ENCODE results near the gene CRYGC. TPM values are rescaled to one million over a fixed set of nuclear protein-coding genes. Genes with fewer than 3 reads are reported as not detected.

The CRYGC gene, protein sequence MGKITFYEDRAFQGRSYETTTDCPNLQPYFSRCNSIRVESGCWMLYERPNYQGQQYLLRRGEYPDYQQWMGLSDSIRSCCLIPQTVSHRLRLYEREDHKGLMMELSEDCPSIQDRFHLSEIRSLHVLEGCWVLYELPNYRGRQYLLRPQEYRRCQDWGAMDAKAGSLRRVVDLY
- total RNA-seq, result 1.3 TPM in 1 of 2 replicates, not detected in the other
- polyA plus RNA-seq, result 1.3 TPM in 2 replicates

GRCh38 chr2:208129744-208130711 is at the start of gene CRYGC:
CRYGC (minus strand) TSS chr2:208129828; CDS start chr2:208129792, 36 bp downstream.
- H3K36me3 ChIP-seq (replicated peaks; ENCODE audit: insufficient read depth, low read depth), result no peaks in the 10 kb centered on the region
- TF ChIP-seq EZH2phosphoT487 (IDR thresholded peaks at IDR 0.05; ENCODE audit: low read depth, severe bottlenecking, unreplicated experiment) (no peak), EZH2 (IDR thresholded peaks at IDR 0.05; ENCODE audit: borderline replicate concordance) (no peak)
- TF ChIP-seq, protein P1, sequence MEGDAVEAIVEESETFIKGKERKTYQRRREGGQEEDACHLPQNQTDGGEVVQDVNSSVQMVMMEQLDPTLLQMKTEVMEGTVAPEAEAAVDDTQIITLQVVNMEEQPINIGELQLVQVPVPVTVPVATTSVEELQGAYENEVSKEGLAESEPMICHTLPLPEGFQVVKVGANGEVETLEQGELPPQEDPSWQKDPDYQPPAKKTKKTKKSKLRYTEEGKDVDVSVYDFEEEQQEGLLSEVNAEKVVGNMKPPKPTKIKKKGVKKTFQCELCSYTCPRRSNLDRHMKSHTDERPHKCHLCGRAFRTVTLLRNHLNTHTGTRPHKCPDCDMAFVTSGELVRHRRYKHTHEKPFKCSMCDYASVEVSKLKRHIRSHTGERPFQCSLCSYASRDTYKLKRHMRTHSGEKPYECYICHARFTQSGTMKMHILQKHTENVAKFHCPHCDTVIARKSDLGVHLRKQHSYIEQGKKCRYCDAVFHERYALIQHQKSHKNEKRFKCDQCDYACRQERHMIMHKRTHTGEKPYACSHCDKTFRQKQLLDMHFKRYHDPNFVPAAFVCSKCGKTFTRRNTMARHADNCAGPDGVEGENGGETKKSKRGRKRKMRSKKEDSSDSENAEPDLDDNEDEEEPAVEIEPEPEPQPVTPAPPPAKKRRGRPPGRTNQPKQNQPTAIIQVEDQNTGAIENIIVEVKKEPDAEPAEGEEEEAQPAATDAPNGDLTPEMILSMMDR (IDR thresholded peaks at IDR 0.05; ENCODE audit: poor library complexity), result no peak
- H3K27me3 ChIP-seq, result no peaks in the 10 kb centered on the region
- no peak within 1 kb of the TSS for H2AFZ ChIP-seq
- H3K4me3 ChIP-seq, result no peak within 1 kb of the TSS
- H3K9me2 ChIP-seq (replicated peaks; ENCODE audit: insufficient read depth), result no peaks in the 10 kb centered on the region
- no peaks in the 10 kb centered on the region for H4K20me1 ChIP-seq (ENCODE audit: insufficient read depth, poor library complexity, severe bottlenecking)
- peaks cover 26% of the 10 kb centered on the region for H3K4me1 ChIP-seq (ENCODE audit: insufficient read depth)
- peak within 1 kb of the TSS; percentile 62 for H3K4me2 ChIP-seq
- DNase-seq (ENCODE audit: low spot score), result peak; percentile 72
- H3K27ac ChIP-seq, result peak within 1 kb of the TSS; percentile 75
- WGBS (ENCODE audit: low lambda C conversion rate, missing lambda C conversion rate), result 43% methylated on average over 19 of the region's 19 CpGs
- no peaks in the 10 kb centered on the region for H3K9me3 ChIP-seq (ENCODE audit: low read depth)
- no peaks in the 10 kb centered on the region for H3K79me2 ChIP-seq

- Histone ChIP-seq H3K4me2 (no peak overlapping the region), H3K4me3 (no peak overlapping the region), H3K79me2 (no peaks in the 10 kb centered on the region), H3K27me3 (no peaks in the 10 kb centered on the region), H3K9me2 (replicated peaks; ENCODE audit: insufficient read depth) (no peaks in the 10 kb centered on the region), H3K4me1 (ENCODE audit: insufficient read depth) (peaks cover 2% of the 10 kb centered on the region), H3K9me3 (ENCODE audit: low read depth) (no peaks in the 10 kb centered on the region), H4K20me1 (ENCODE audit: insufficient read depth, poor library complexity, severe bottlenecking) (no peaks in the 10 kb centered on the region), H2AFZ (no peak overlapping the region), H3K27ac (no peak overlapping the region), H3K36me3 (replicated peaks; ENCODE audit: insufficient read depth, low read depth) (no peaks in the 10 kb centered on the region)
- TF ChIP-seq EZH2phosphoT487 (IDR thresholded peaks at IDR 0.05; ENCODE audit: low read depth, severe bottlenecking, unreplicated experiment), result no peak
- TF ChIP-seq EZH2 (IDR thresholded peaks at IDR 0.05; ENCODE audit: borderline replicate concordance), result no peak
- TF ChIP-seq, protein P1 (IDR thresholded peaks at IDR 0.05; ENCODE audit: poor library complexity), result no peak
- DNase-seq (ENCODE audit: low spot score), result peak; percentile 24
- WGBS (ENCODE audit: low lambda C conversion rate, missing lambda C conversion rate), result 69% methylated on average over 4 of the region's 4 CpGs
Observed at GRCh38 chr2:208179028-208179609, 49.5 kb upstream of the CRYGC start.

- Histone ChIP-seq H3K27me3 (no peaks in the 10 kb centered on the region), H3K79me2 (no peaks in the 10 kb centered on the region), H2AFZ (no peak overlapping the region), H3K4me1 (ENCODE audit: insufficient read depth) (peaks cover 2% of the 10 kb centered on the region), H3K27ac (no peak overlapping the region), H3K9me3 (ENCODE audit: low read depth) (no peaks in the 10 kb centered on the region), H3K36me3 (replicated peaks; ENCODE audit: insufficient read depth, low read depth) (no peaks in the 10 kb centered on the region), H3K4me2 (no peak overlapping the region), H3K9me2 (replicated peaks; ENCODE audit: insufficient read depth) (no peaks in the 10 kb centered on the region), H4K20me1 (ENCODE audit: insufficient read depth, poor library complexity, severe bottlenecking) (no peaks in the 10 kb centered on the region), H3K4me3 (no peak overlapping the region)
- no peak for DNase-seq (ENCODE audit: low spot score)
- WGBS (ENCODE audit: low lambda C conversion rate, missing lambda C conversion rate), result 80% methylated on average over 6 of the region's 6 CpGs
- TF ChIP-seq, protein P1 (IDR thresholded peaks at IDR 0.05; ENCODE audit: poor library complexity), result no peak
- no peak for TF ChIP-seq EZH2phosphoT487 (IDR thresholded peaks at IDR 0.05; ENCODE audit: low read depth, severe bottlenecking, unreplicated experiment)
- no peak for TF ChIP-seq EZH2 (IDR thresholded peaks at IDR 0.05; ENCODE audit: borderline replicate concordance)
Observed at GRCh38 chr2:208175840-208176153, 46.2 kb upstream of the CRYGC start.
